ENCODE results near the gene KCNK18. TPM values are rescaled to one million over a fixed set of nuclear protein-coding genes. Genes with fewer than 3 reads are reported as not detected.
A peak's percentile ranks its signal among the peaks of the same experiment; 100 is the strongest.
"Not testable (repeated sequence)": the region's sequence is repeated elsewhere in the genome, so short reads cannot be mapped to it uniquely, and the experiment has no call there.

KCNK18 gene
- total RNA-seq, 2 donors from 2014 or later = not detected

DNA sequence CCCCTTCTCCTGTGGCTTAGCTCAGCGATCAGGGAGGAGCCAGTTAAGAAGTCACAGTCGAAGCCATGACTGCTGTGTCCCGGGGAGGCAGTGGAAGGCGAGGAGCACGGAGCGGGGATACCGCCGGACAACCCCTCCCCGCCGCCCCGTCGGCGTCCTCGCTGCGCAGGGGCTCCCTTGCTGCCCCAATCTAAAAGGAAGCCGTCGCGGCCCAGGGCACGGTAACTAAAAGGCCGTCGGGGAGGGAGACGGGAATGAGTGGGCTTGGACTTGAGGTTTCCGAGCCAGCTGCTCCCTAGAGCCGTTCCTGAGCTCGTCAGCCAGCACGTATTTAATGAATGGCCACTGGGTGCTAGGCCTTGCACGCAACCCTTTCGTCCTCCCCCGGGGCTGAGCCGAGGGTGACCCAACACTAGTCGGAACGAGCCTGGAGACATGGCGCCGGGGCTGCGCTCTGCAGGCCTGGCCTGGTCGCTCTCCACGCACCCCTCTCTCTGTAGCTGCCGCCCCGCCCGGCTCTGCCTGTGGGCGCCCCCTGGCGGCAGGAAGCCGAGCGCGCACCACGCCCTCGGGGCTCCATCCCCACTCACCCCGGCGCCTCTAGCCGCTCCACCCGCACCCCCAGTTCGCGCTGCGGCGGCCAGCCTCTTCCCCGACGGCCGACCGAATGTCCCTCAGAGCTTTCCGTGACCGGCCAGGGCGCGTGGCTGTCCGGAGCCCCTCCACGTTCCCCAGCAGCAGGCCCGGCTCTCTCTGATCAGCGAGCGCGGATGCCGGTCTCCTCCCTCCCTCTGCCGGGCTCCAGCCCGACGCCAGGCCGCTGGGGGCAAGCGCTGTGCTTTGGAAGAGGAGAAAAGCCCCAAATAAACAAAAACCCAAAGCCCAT is 29.3 kb upstream of the KCNK18 start:
- intact Hi-C loops (cut with DNase I, micrococcal nuclease) = loop anchor here in 1 of 2 donors (10.0 kb wide), 1 partner anchor 363 kb away; no protein-coding TSS in a partner anchor
- ATAC-seq (peak; percentile 91), DNase-seq (peak in 1 of 2 donors; percentile 71)

DNA sequence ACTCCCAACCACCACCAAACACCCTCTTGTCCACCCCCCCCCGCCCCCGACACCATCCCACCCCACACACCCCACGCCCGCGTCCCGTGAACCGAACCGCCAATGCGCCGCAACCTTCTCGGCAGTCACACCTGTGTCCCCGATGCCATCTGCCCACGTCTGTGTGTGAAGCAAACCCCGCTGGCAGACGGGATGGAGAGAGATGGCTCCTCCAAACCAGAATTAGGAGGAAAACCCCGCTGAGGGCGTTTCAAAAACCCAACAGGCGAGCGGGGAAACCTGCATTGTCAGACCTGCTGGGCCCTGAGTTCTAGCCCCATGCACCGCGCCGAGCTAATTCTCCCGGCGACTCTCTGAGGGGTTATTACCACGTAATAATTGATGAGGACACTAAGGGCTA is 28.6 kb upstream of the KCNK18 start:
- ATAC-seq = no peak
- intact Hi-C loops (cut with DNase I, micrococcal nuclease) = loop anchor here in 1 of 2 donors (10.0 kb wide), 1 partner anchor 364 kb away; no protein-coding TSS in a partner anchor
- no peak for DNase-seq

DNA sequence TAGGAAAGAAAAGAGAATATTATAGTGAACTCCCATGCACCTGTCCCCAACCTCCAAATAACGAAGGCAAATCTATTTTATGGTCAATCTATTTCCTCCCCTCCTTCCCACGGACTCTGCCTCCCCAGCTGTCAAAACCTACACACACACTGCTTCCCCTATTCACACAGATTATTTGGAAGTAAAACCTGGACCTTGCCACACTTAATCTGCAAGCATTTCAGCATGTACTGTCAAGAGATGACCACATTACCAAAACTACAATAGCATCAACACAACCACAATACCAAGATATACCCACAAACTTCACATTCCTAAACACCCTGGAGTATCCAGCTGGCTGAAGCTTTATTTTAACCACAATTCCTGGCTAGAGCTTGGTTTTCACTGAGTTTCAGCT is 27.8 kb upstream of the KCNK18 start:
- ATAC-seq = no peak
- no peak for DNase-seq
- intact Hi-C loops (cut with DNase I, micrococcal nuclease) = loop anchor here in 1 of 2 donors (10.0 kb wide), 1 partner anchor 365 kb away; no protein-coding TSS in a partner anchor

DNA sequence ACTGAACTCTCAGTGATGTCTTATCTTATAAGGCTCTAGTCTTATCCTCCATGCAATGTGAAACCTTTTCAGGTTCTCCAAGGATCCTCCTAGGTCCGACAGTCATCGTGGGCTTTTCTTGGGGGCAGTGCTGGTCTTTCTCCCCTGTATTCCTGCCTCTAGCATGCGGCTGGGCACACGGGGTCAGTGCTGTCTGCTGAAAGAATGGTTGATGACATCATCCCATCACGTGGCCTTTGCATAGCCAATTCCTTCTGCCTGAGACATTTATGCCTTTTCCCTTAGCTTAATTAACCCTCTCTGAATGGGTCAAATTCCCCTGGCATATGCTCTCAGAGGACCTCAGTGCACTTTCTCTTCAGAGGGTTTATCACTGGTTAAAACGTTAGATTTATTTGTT is 27.0 kb upstream of the KCNK18 start:
- DNase-seq = no peak
- intact Hi-C loops (cut with DNase I, micrococcal nuclease) = no loop called here
- no peak for ATAC-seq

DNA sequence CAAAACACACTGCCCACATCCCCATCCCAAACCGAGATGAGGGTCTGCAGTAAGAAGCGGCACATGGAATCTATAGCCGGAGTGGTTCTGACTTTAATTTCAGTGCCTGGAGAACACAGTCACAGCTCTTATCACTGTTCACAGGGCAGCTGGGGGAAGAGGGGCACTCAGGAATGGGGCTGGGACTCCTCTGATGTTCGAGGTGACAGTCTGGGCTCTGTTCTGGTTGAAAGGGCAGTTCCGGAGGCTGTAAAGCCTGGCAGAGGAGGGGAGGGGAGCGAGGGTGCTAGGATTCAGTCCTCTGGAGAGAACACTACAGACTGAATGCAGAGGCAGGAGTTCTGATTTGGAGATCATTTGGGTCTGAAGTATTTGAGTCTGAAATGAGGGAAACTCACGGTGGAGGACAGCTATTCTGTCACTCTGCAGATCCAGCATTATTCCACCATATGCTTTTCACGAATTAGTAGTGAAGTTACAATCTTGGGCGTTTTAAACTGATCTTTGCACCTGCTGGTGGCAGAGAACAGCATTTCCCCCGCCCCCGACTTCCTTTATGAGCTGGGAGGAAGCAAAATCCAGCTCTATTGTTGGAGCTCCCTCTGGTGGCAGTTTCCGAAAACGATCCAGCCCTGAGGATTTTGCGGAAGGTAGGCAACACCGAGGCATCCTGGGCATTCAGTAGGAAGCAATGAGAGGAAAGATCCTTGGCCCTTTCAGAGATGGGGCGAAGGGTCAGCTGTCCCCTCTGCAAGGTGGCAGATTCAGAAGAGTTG is 22.7 kb upstream of the KCNK18 start:
- DNase-seq (peak; percentile 76 to 92), ATAC-seq (peak; percentile 94)
- intact Hi-C loops (cut with DNase I, micrococcal nuclease) = no loop called here

DNA sequence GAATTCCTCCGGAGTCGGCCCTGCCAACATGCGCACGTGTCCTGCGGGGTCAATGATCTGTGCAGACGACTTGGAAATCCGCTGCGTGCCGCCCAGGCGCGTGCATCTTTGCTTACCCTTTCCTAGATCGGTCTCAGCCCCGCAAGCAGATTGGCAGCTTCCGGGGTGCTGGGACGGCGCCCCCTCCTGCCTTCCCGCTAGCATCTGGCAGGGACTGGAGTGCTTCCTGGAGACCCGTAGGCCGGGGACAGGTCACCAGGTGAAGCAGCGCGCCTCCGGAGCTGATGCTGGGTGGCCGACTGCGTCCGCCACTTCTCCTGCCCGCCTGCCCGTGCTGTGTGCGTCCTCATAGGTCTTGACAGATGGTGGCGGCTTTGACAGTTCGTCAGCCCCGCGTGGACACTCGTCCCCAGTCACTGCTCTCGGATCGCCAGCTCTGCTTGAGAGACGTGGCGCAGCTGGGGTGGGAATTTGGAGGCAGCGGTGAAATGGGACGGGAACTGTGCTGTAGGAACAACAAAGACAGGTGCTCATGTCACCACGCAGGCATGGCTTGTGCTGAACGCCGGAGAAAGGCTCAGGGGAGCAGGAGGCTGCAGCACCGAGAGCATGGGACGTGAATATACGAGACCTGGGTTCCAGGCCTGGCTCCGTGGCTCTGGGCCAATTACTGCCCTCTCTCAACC is 21.9 kb upstream of the KCNK18 start:
- intact Hi-C loops (cut with DNase I, micrococcal nuclease) = no loop called here

DNA sequence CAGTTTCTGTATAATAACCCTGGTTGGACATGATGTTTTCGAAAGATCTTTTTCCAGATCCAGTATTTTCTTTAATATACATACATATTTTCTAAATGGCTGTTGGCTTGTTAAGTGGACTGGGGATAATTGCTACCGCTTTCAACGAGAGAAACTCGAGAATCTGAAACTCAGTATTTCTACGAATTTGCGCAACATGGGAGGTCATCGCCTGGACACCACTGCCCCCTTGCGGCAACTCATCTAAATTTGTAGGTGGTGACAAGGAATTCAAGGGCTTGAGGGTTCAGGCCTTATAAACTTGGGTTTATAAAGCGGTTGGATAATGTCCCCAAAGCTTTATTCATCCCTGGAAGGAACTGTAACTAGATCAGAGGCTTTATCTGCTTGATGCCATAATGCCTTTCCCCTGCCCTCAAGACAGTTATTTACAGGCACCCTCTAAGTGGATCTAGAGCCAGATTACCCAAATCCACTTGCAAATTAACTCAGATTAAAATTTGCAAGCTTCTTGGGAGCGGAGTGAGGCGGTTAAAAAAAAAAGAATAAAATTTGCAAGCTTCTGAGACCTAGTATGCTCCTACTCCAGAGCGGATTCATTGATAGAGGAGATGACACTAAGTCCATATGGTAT is 21.3 kb upstream of the KCNK18 start:
- ATAC-seq (peak; percentile 65), DNase-seq (peak; percentile 40 to 89)
- intact Hi-C loops (cut with DNase I, micrococcal nuclease) = loop anchor here in 1 of 2 donors (2.0 kb wide), 1 partner anchor 377 kb away; no protein-coding TSS in a partner anchor

More for the DNA sequence above, 21.9 kb upstream of the KCNK18 start:
- ATAC-seq (peak; percentile 42), DNase-seq (peak in 1 of 2 donors; percentile 38)

DNA sequence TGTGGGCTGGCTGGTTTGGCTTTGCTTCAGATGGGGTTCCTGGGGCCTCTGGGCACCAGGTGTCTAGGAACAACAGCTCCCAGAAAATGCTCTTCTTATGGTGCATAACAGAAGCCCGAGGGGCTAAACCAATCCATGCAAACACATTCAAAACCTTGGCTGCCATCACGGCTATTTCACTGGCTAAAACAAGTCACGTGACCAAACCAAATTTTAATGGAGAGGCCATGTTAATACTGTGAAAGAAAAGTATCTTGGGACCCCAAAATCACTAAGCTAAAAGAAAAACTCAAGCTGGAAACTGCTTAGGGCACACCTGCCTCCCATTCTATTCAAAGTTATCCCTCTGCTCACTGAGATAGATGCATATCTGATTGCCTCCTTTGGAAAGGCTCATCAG is 19.1 kb upstream of the KCNK18 start:
- ATAC-seq (no peak), DNase-seq (no peak)
- intact Hi-C loops (cut with DNase I, micrococcal nuclease) = no loop called here

DNA sequence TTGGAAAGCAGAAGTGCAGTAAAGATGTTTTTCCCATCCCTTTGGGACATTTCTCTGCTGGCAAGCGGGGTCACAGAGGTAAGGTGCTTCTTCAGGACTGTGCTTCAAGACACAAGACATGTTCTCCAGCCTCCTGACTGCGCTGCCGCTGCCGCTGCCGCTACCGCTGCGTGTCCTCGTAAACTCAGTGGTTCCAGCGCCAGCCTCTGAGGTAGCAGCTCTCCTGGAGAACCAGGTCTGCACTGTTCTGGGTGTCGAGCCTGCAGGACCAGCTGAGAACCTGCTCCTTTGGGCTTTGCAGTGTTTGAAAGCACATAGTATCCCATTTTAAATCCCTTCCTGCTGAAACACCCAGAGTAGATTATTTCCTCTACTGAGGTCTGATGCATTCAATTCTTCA is 13.0 kb upstream of the KCNK18 start:
- no peak for DNase-seq
- ATAC-seq = no peak
- intact Hi-C loops (cut with DNase I, micrococcal nuclease) = no loop called here

DNA sequence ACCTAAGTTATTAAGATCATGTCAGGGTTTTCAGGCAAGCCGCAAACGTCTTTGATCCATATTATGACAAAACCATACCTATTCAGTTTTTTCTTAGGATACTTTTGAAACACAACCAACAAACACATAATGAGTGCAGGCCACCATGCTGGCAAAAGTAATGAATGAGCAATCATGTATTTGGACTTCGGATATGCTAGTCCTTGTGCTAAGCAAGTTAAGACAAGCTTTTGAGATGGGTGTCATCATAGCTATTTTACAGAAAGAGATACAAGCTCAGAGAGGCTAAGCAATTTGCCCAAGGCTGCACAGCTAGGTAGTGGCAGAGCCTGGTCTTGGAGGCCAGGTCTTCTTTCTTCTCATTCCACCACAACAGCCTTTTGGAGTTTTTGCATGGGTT is 12.5 kb upstream of the KCNK18 start:
- no peak for ATAC-seq
- intact Hi-C loops (cut with DNase I, micrococcal nuclease) = no loop called here

DNA sequence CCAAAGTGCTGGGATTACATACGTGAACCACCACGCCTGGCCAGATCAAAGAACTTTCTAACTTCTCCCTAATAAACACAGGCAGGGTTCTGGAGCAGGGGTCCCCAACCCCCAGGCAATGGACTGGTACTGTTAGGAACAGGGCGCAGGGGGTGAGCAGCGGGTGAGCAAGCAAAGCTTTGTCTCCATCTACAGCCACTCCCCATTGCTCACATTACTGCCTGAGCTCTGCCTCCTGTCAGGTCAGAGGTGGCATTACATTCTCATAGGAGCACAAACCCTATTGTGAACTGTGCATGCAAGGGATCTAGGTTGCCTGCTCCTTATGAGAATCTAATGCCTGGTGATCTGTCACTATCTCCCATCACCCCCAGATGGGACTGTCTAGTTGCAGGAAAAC is 11.5 kb upstream of the KCNK18 start:
- intact Hi-C loops (cut with DNase I, micrococcal nuclease); DNase-seq; ATAC-seq: not testable (repeated sequence)

More for the DNA sequence above, 12.5 kb upstream of the KCNK18 start:
- no peak for DNase-seq

DNA sequence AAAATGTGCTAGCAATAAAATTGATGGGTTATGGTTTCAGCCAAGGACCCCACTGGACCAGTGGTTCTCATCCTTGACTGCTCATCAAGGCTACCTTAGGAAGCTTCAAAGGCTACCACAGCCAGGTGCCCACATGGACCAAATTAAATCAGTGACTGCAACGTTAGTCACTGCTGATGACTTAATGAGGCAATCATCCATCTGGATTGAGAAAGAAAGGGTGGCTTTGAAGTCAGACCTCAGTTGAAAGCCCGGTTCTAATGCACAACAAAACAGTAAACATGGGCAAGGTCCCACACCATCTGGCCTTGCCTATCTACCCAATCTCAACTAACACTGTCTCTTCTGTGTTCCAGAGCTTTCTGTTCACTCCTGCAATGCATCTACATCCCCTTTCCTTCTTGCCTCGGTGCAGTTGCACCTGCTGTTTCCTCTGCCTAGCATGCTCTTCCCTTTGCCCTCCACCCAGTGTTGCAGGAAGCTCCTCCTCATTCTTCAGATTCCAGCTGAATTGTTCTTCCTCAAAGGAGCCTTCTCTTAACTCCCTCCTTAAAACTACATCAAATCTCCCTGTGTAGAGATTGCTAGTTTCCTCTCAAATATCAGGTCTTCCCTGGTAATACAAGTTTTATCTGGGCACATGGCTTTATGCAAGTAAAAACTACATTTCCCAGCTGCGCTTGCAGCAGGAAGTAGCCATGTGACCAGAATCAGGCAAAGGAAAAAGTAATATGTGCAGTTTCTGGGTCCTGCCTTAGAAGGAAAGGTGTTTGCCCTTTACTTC is 10.3 kb upstream of the KCNK18 start:
- ATAC-seq = no peak
- intact Hi-C loops (cut with DNase I, micrococcal nuclease) = no loop called here
- DNase-seq = no peak

DNA sequence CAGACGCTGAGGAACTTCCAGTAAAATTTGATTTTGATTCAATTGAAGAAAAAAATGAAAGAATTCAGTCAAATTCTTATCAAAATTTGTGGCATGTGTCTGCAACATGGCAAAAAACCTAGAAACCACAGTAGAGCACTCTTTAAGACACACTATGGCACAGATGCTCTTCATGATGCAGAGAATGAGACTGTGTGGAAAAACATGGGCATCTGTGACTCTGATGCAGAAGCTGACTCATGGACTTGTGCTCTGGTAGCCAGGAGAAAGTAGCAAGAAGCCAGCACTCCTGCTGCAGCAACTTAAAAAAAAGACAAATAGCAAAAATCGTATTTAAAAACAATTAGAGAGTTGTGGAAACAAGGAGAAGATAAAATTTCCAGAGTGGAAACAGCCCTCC is 8.9 kb upstream of the KCNK18 start:
- ATAC-seq = no peak
- intact Hi-C loops (cut with DNase I, micrococcal nuclease) = no loop called here
- DNase-seq = no peak

DNA sequence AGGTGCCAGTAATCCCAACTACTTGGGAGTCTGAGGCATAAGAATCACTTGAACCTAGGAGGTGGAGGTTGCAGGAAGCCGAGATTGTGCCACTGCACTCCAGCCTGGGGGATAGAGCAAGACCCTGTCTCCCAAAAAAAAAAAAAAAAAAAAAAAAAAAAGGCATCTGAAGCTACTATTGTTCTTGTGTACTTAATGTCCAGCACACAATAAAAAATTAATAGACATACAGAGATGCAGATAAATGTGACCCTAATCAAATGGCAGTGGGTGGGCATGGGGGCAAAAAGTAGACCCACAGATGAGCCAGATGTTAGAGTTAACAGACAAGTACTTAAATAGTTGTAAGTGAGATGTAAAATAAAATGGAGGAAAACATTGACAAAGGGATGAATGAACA is 7.7 kb upstream of the KCNK18 start:
- ATAC-seq = no peak
- no peak for DNase-seq
- intact Hi-C loops (cut with DNase I, micrococcal nuclease) = no loop called here

DNA sequence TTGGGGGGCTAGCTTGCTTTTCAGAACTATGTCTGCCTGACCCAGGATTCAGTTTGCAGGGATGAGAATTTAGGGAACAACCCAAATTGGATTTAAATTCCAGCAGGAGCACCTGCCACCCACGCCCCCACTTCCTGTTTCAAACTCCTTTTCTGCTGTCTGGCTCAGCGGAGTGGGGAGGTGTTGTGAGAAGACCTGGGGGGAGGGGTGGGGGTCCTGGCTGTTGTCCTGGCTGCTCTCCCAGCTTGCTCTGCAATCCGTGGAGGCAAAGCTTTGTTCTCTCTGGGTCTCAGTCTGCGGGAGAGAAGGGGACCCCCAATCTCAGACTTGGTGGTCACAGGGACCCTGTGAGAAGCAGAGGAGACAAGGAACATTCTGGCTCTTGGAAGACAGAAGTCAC is 799 bp downstream of the KCNK18 start:
- ATAC-seq = no peak
- no peak for DNase-seq
- intact Hi-C loops (cut with DNase I, micrococcal nuclease) = no loop called here

DNA sequence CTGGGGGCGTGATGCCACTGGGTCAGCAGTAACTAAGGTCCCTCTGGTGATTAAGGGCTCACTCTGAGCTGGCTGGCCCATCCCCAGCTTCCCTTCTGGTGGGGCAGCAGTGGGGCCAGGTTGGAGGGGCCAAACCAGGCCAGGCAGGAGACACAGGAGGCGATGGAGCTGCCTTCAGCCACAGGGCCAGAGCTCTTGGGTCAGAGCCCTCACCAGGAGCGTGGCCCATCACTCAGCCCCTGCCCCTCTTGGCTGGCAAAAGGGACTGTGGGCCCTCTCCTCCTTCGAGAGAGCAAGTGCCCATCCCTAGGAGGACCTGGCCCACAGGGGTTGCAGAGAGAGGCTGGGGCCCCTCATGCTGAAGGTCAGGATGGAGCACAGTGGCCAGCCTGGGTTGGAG is 4.5 kb downstream of the KCNK18 start:
- intact Hi-C loops (cut with DNase I, micrococcal nuclease) = no loop called here
- ATAC-seq (no peak), DNase-seq (no peak)

DNA sequence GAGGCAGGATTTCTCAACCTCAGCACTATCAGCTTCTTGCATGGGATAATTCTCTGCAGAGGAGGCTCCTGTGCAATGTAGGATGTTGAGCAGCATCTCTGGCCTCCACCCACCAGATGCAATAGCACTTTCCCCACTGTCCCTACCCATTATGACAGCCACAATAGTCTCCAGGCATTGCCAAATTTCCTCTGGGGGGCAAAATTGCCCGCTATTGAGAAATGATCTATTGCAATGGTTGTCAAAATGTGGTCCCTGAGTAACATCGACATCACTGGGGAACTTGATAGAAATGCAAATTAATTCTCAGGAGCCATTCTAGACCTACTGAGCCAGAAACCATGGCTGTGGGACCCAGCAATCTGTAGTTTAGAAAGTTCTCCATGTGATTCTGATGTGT is 7.0 kb downstream of the KCNK18 start:
- no peak for DNase-seq
- intact Hi-C loops (cut with DNase I, micrococcal nuclease) = no loop called here
- no peak for ATAC-seq

DNA sequence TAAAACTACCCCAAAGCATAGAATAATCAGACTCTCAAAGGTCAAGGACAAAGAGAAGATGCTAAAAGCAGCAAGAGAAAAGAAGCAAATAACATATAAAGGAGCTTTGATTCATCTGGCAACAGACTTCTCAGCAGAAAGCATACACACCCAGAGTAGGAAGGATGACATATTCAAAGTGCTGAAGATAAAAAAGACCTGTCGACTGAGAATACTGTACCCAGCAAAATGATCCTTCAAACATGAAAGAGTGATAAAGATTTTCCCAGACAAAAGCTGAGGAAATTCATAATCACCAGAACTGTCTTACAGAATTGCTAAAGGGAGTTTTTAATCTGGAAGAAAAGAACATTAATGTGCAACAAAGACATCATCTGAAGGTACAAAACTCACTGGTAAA is 14.9 kb downstream of the KCNK18 start:
- ATAC-seq (no peak), DNase-seq (no peak)
- intact Hi-C loops (cut with DNase I, micrococcal nuclease) = loop anchor here in 1 of 2 donors (10.0 kb wide), 1 partner anchor 103 kb away; no protein-coding TSS in a partner anchor

Measured in left colon (tissue), 2 donors.